Ectodermal cell (in vitro differentiated cells): ENCODE data around the gene TACC2.
A peak's percentile ranks its signal among the peaks of the same experiment; 100 is the strongest.

Source experiments
- H3K27ac ChIP-seq: 2 replicates; pipeline ENCODE4 v1.7.0; 2013; ENCODE audit warnings: mild to moderate bottlenecking, low read depth, low read length; ENCODE audit not compliant: insufficient read depth, poor library complexity, severe bottlenecking
- H3K27me3 ChIP-seq: 2 replicates; pipeline ENCODE4 v1.7.0; 2013; ENCODE audit warnings: mild to moderate bottlenecking, low read length; ENCODE audit not compliant: insufficient read depth, control insufficient read depth, poor library complexity, severe bottlenecking
- H3K36me3 ChIP-seq: one replicate; pipeline ENCODE4 v1.7.0; 2013; ENCODE audit warnings: low read length; ENCODE audit not compliant: control insufficient read depth, insufficient read depth
- H3K4me1 ChIP-seq: one replicate; pipeline ENCODE4 v1.7.0; 2013; ENCODE audit warnings: low read length; ENCODE audit not compliant: control insufficient read depth, insufficient read depth
- H3K4me3 ChIP-seq: 2 replicates; pipeline ENCODE4 v1.7.0; 2013; ENCODE audit warnings: low read depth, low read length, control low read depth; ENCODE audit not compliant: insufficient read depth
- H3K9me3 ChIP-seq: 2 replicates; pipeline ENCODE4 v1.7.0; 2013; ENCODE audit warnings: mild to moderate bottlenecking, low read length, moderate library complexity; ENCODE audit not compliant: control insufficient read depth
- WGBS, 2 experiments: methylation state at CpG; one replicate each; pipeline ENCODE4 v1.1.7; 2013; ENCODE audit warnings: missing lambda C conversion rate in 2 of 2; 5-methylcytosine and 5-hydroxymethylcytosine counted together

The TACC2 gene

GRCh38 chr10:122132882-122133565 is 144.1 kb downstream of the TACC2 start:
- no peaks in the 10 kb centered on the region for H3K4me1 ChIP-seq
- H3K4me3 ChIP-seq = no peak overlapping the region
- WGBS, 2 experiments = 94 to 96% methylated on average over 12 of the region's 12 CpGs
- H3K36me3 ChIP-seq = peaks cover 4% of the 10 kb centered on the region
- no peak overlapping the region for H3K27ac ChIP-seq
- no peaks in the 10 kb centered on the region for H3K9me3 ChIP-seq
- H3K27me3 ChIP-seq = no peaks in the 10 kb centered on the region

- Histone ChIP-seq H3K27ac (no peak overlapping the region), H3K27me3 (no peaks in the 10 kb centered on the region), H3K9me3 (no peaks in the 10 kb centered on the region), H3K4me3 (no peak overlapping the region), H3K36me3 (peaks cover 4% of the 10 kb centered on the region), H3K4me1 (no peaks in the 10 kb centered on the region)
- 95 to 96% methylated on average over 12 to 13 of the region's 13 CpGs for WGBS, 2 experiments
Measured at GRCh38 chr10:122135251-122136025, 146.5 kb downstream of the TACC2 start.

- Histone ChIP-seq H3K9me3 (no peaks in the 10 kb centered on the region), H3K36me3 (peaks cover 5% of the 10 kb centered on the region), H3K27ac (no peak overlapping the region), H3K27me3 (no peaks in the 10 kb centered on the region), H3K4me3 (no peak overlapping the region), H3K4me1 (peaks cover 5% of the 10 kb centered on the region)
- WGBS, 2 experiments = 89 to 94% methylated on average over 16 of the region's 16 CpGs
Measured at GRCh38 chr10:122138831-122139625, 150.1 kb downstream of the TACC2 start.

GRCh38 chr10:122139627-122140170 is 150.7 kb downstream of the TACC2 start:
- H3K4me1 ChIP-seq = peaks cover 5% of the 10 kb centered on the region
- H3K36me3 ChIP-seq = peaks cover 12% of the 10 kb centered on the region
- H3K27me3 ChIP-seq = no peaks in the 10 kb centered on the region
- H3K9me3 ChIP-seq = no peaks in the 10 kb centered on the region
- 92 to 96% methylated on average over 10 of the region's 10 CpGs for WGBS, 2 experiments
- H3K27ac ChIP-seq = no peak overlapping the region
- no peak overlapping the region for H3K4me3 ChIP-seq

GRCh38 chr10:122140461-122140902 is 151.5 kb downstream of the TACC2 start:
- Histone ChIP-seq H3K4me1 (peaks cover 5% of the 10 kb centered on the region), H3K27me3 (no peaks in the 10 kb centered on the region), H3K9me3 (no peaks in the 10 kb centered on the region), H3K4me3 (no peak overlapping the region), H3K36me3 (peaks cover 18% of the 10 kb centered on the region), H3K27ac (no peak overlapping the region)
- WGBS, 2 experiments = 84 to 85% methylated on average over 9 of the region's 9 CpGs

- WGBS, 2 experiments = 81 to 84% methylated on average over 10 of the region's 10 CpGs
- Histone ChIP-seq H3K4me1 (peaks cover 5% of the 10 kb centered on the region), H3K36me3 (peaks cover 17% of the 10 kb centered on the region), H3K27me3 (no peaks in the 10 kb centered on the region), H3K9me3 (no peaks in the 10 kb centered on the region), H3K27ac (peak overlapping the region; percentile 20), H3K4me3 (no peak overlapping the region)
Measured at GRCh38 chr10:122140941-122141623, 152.1 kb downstream of the TACC2 start.

- peaks cover 5% of the 10 kb centered on the region for H3K4me1 ChIP-seq
- H3K9me3 ChIP-seq = no peaks in the 10 kb centered on the region
- H3K27ac ChIP-seq = no peak overlapping the region
- 94 to 95% methylated on average over 15 of the region's 15 CpGs for whole genome bisulfite sequencing, 2 experiments
- H3K36me3 ChIP-seq = peaks cover 17% of the 10 kb centered on the region
- H3K27me3 ChIP-seq = no peaks in the 10 kb centered on the region
- no peak overlapping the region for H3K4me3 ChIP-seq
Measured at GRCh38 chr10:122141821-122142640, 153.1 kb downstream of the TACC2 start.

GRCh38 chr10:122142641-122143237 is 153.8 kb downstream of the TACC2 start:
- Histone ChIP-seq H3K27ac (no peak overlapping the region), H3K9me3 (no peaks in the 10 kb centered on the region), H3K36me3 (peaks cover 17% of the 10 kb centered on the region), H3K4me1 (peaks cover 5% of the 10 kb centered on the region), H3K27me3 (no peaks in the 10 kb centered on the region), H3K4me3 (no peak overlapping the region)
- 29 to 32% methylated on average over 13 of the region's 14 CpGs for WGBS, 2 experiments
